Measurements from ENCODE around the gene ARHGAP40. TPM values are rescaled to one million over a fixed set of nuclear protein-coding genes. Genes with fewer than 3 reads are reported as not detected.

ARHGAP40 gene
- total and polyA plus RNA-seq, 2 of the 13 experiments (the other 11 are each of a cell fraction or from before 2014, with no cell fraction given): 0.75 to 2.1 TPM

- TF ChIP-seq ZNF614 (CRISPR knock-in tag; IDR thresholded peaks at IDR 0.05; ENCODE audit: borderline replicate concordance) (peak; percentile 95), ZKSCAN5 (CRISPR knock-in tag; IDR thresholded peaks at IDR 0.05) (no peak), HNRNPLL (IDR thresholded peaks at IDR 0.05; ENCODE audit: low read depth, low read length, poor library complexity, severe bottlenecking) (no peak), MED8 (CRISPR knock-in tag; IDR thresholded peaks at IDR 0.05; ENCODE audit: insufficient replicate concordance) (no peak), NFKBIZ (CRISPR knock-in tag; IDR thresholded peaks at IDR 0.05) (peak; percentile 66; the same call in 1 of the 2 replicates), HDAC2 (CRISPR knock-in tag; IDR thresholded peaks at IDR 0.05) (peak; percentile 95), GZF1 (CRISPR knock-in tag; IDR thresholded peaks at IDR 0.05) (no peak), ZNF746 (CRISPR knock-in tag; IDR thresholded peaks at IDR 0.05) (no peak), GMEB1 (CRISPR knock-in tag; IDR thresholded peaks at IDR 0.05; ENCODE audit: borderline replicate concordance) (no peak), ZNF883 (CRISPR knock-in tag; IDR thresholded peaks at IDR 0.05; ENCODE audit: not compliant biosample characterization) (no peak), ZBTB39 (CRISPR knock-in tag; IDR thresholded peaks at IDR 0.05) (no peak), TCF12 (IDR thresholded peaks at IDR 0.05) (no peak), TCF12 (CRISPR knock-in tag; IDR thresholded peaks at IDR 0.05) (no peak), KLF12 (CRISPR knock-in tag; IDR thresholded peaks at IDR 0.05; ENCODE audit: borderline replicate concordance) (no peak), RXRB (CRISPR knock-in tag; IDR thresholded peaks at IDR 0.05; ENCODE audit: borderline replicate concordance) (peak; percentile 97), CBX2 (IDR thresholded peaks at IDR 0.05; ENCODE audit: low read depth, low read length) (no peak), CBX2 (CRISPR knock-in tag; IDR thresholded peaks at IDR 0.05; ENCODE audit: low read depth) (no peak), SUZ12 (IDR thresholded peaks at IDR 0.05; ENCODE audit: low read depth, low read length) (no peak)
- TF ChIP-seq, protein P1, sequence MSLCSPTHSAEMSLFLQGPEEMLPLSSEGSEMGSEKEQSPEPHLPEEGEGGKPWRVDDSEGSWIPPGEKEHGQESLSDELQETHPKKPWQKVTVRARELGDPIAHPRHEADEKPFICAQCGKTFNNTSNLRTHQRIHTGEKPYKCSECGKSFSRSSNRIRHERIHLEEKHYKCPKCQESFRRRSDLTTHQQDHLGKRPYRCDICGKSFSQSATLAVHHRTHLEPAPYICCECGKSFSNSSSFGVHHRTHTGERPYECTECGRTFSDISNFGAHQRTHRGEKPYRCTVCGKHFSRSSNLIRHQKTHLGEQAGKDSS (CRISPR knock-in tag; IDR thresholded peaks at IDR 0.05; ENCODE audit: borderline replicate concordance, low read depth): no peak
- TF ChIP-seq, protein P2, sequence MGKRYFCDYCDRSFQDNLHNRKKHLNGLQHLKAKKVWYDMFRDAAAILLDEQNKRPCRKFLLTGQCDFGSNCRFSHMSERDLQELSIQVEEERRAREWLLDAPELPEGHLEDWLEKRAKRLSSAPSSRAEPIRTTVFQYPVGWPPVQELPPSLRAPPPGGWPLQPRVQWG (CRISPR knock-in tag; IDR thresholded peaks at IDR 0.05; ENCODE audit: borderline replicate concordance, low read depth): no peak
- TF ChIP-seq, protein P3, sequence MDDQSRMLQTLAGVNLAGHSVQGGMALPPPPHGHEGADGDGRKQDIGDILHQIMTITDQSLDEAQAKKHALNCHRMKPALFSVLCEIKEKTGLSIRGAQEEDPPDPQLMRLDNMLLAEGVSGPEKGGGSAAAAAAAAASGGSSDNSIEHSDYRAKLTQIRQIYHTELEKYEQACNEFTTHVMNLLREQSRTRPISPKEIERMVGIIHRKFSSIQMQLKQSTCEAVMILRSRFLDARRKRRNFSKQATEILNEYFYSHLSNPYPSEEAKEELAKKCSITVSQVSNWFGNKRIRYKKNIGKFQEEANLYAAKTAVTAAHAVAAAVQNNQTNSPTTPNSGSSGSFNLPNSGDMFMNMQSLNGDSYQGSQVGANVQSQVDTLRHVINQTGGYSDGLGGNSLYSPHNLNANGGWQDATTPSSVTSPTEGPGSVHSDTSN (CRISPR knock-in tag; IDR thresholded peaks at IDR 0.05; ENCODE audit: borderline replicate concordance): no peak
- TF ChIP-seq, protein P4, sequence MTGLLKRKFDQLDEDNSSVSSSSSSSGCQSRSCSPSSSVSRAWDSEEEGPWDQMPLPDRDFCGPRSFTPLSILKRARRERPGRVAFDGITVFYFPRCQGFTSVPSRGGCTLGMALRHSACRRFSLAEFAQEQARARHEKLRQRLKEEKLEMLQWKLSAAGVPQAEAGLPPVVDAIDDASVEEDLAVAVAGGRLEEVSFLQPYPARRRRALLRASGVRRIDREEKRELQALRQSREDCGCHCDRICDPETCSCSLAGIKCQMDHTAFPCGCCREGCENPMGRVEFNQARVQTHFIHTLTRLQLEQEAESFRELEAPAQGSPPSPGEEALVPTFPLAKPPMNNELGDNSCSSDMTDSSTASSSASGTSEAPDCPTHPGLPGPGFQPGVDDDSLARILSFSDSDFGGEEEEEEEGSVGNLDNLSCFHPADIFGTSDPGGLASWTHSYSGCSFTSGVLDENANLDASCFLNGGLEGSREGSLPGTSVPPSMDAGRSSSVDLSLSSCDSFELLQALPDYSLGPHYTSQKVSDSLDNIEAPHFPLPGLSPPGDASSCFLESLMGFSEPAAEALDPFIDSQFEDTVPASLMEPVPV (CRISPR knock-in tag; IDR thresholded peaks at IDR 0.05): peak; percentile 84
Measured at GRCh38 chr20:38667417-38667956, 65.9 kb downstream of the ARHGAP40 start (continued).
